DOHH2 (cell line): ENCODE measurements around the gene AQP12A.
"Not testable (repeated sequence)": the region's sequence is repeated elsewhere in the genome, so short reads cannot be mapped to it uniquely, and the experiment has no call there.

Source experiments
- H3F3A ChIP-seq: fragments of 200-600 bp; sonication (generic), shearing (Covaris generic); 2 replicates; pipeline ENCODE4 v1.6.0; 2016; ENCODE audit warnings: antibody characterized with exemption, mild to moderate bottlenecking; ENCODE audit not compliant: control insufficient read depth, insufficient read depth
- H3K27ac ChIP-seq: fragments of 200-600 bp; sonication (generic); 2 replicates; pipeline ENCODE4 v1.5.1; 2014; ENCODE audit warnings: low read depth, mild to moderate bottlenecking, low read length, moderate library complexity
- H3K27me3 ChIP-seq: fragments of 200-600 bp; sonication (generic); 2 replicates; pipeline ENCODE4 v1.6.1; 2014; ENCODE audit warnings: mild to moderate bottlenecking, low read length, mixed read lengths; ENCODE audit not compliant: control insufficient read depth
- H3K36me3 ChIP-seq: fragments of 200-600 bp; sonication (generic); 2 replicates; pipeline ENCODE4 v1.6.1; 2014; ENCODE audit warnings: mild to moderate bottlenecking, low read length, moderate library complexity, mixed read lengths; ENCODE audit not compliant: control insufficient read depth
- H3K4me1 ChIP-seq: fragments of 200-600 bp; sonication (generic); 2 replicates; pipeline ENCODE4 v1.6.1; 2014; ENCODE audit warnings: mild to moderate bottlenecking, low read length, mixed read lengths; ENCODE audit not compliant: control insufficient read depth
- H3K4me2 ChIP-seq: fragments of 200-600 bp; sonication (generic); 2 replicates; pipeline ENCODE4 v1.6.0; 2014; ENCODE audit warnings: mild to moderate bottlenecking, low read length, moderate library complexity
- H3K4me3 ChIP-seq: fragments of 200-600 bp; sonication (generic); 2 replicates; pipeline ENCODE4 v1.5.1; 2014; ENCODE audit warnings: mild to moderate bottlenecking, low read length, mixed read lengths
- H3K79me2 ChIP-seq: fragments of 200-600 bp; sonication (generic); 2 replicates; pipeline ENCODE4 v1.6.1; 2014; ENCODE audit warnings: mild to moderate bottlenecking, low read length, mixed read lengths; ENCODE audit not compliant: control insufficient read depth
- H3K9me2 ChIP-seq: fragments of 200-600 bp; sonication (generic); replicated peaks from 2 replicates; pipeline ENCODE4 v1.6.1; 2014; ENCODE audit warnings: mild to moderate bottlenecking, low read length, mixed read lengths; ENCODE audit not compliant: control insufficient read depth
- H3K9me3 ChIP-seq: fragments of 200-600 bp; sonication (generic); 2 replicates; pipeline ENCODE4 v1.6.1; 2014; ENCODE audit warnings: antibody characterized with exemption, low read length, mixed read lengths; ENCODE audit not compliant: control insufficient read depth, insufficient read depth
- H4K20me1 ChIP-seq: fragments of 200-600 bp; sonication (generic); 2 replicates; pipeline ENCODE4 v1.6.0; 2014; ENCODE audit warnings: low read depth, mild to moderate bottlenecking, antibody characterized with exemption, low read length, moderate library complexity; ENCODE audit not compliant: control insufficient read depth, insufficient read depth

AQP12A gene

GRCh38 chr2:240692583-240693561 is 1.2 kb downstream of the AQP12A start:
- not testable (repeated sequence) for H3K36me3 ChIP-seq, H4K20me1 ChIP-seq, H3K9me2 ChIP-seq, H3K4me1 ChIP-seq, H3K4me3 ChIP-seq, H3F3A ChIP-seq, H3K27ac ChIP-seq, H3K4me2 ChIP-seq, H3K79me2 ChIP-seq, H3K27me3 ChIP-seq, H3K9me3 ChIP-seq

GRCh38 chr2:240694304-240694703 is 2.6 kb downstream of the AQP12A start:
- not testable (repeated sequence) for H3K4me1 ChIP-seq, H3K9me3 ChIP-seq, H3F3A ChIP-seq, H3K79me2 ChIP-seq, H4K20me1 ChIP-seq, H3K9me2 ChIP-seq, H3K4me2 ChIP-seq, H3K36me3 ChIP-seq, H3K4me3 ChIP-seq, H3K27ac ChIP-seq, H3K27me3 ChIP-seq

GRCh38 chr2:240695593-240695992 is 3.9 kb downstream of the AQP12A start:
- H3K36me3 ChIP-seq, H3K4me3 ChIP-seq, H3K9me3 ChIP-seq, H3K27ac ChIP-seq, H3K27me3 ChIP-seq, H4K20me1 ChIP-seq, H3F3A ChIP-seq, H3K4me1 ChIP-seq, H3K4me2 ChIP-seq, H3K79me2 ChIP-seq, H3K9me2 ChIP-seq: not testable (repeated sequence)

GRCh38 chr2:240696469-240696868 is 4.8 kb downstream of the AQP12A start:
- H3K36me3 ChIP-seq, H3K4me3 ChIP-seq, H4K20me1 ChIP-seq, H3K9me2 ChIP-seq, H3K27me3 ChIP-seq, H3F3A ChIP-seq, H3K4me2 ChIP-seq, H3K4me1 ChIP-seq, H3K79me2 ChIP-seq, H3K27ac ChIP-seq, H3K9me3 ChIP-seq: not testable (repeated sequence)

GRCh38 chr2:240698852-240699561 is 7.3 kb downstream of the AQP12A start:
- H3K27me3 ChIP-seq, H3K9me3 ChIP-seq, H3K4me3 ChIP-seq, H3K9me2 ChIP-seq, H3K4me1 ChIP-seq, H3K4me2 ChIP-seq, H3K79me2 ChIP-seq, H3K27ac ChIP-seq, H4K20me1 ChIP-seq, H3F3A ChIP-seq, H3K36me3 ChIP-seq: not testable (repeated sequence)

- not testable (repeated sequence) for H3K36me3 ChIP-seq, H3K4me1 ChIP-seq, H3K4me2 ChIP-seq, H3K27ac ChIP-seq, H3K4me3 ChIP-seq, H3F3A ChIP-seq, H3K79me2 ChIP-seq, H3K27me3 ChIP-seq, H3K9me2 ChIP-seq, H3K9me3 ChIP-seq, H4K20me1 ChIP-seq
Observed at GRCh38 chr2:240699835-240700234, 8.2 kb downstream of the AQP12A start.

GRCh38 chr2:240700616-240701015 is 8.9 kb downstream of the AQP12A start:
- not testable (repeated sequence) for H4K20me1 ChIP-seq, H3K79me2 ChIP-seq, H3K4me2 ChIP-seq, H3K4me1 ChIP-seq, H3K36me3 ChIP-seq, H3K27me3 ChIP-seq, H3K4me3 ChIP-seq, H3K27ac ChIP-seq, H3F3A ChIP-seq, H3K9me2 ChIP-seq, H3K9me3 ChIP-seq
